OCI-M1 (cell line): ENCODE measurements around the gene GLUD1.
"Not testable (repeated sequence)": the region's sequence is repeated elsewhere in the genome, so short reads cannot be mapped to it uniquely, and the experiment has no call there.

Source experiments
- DNase-seq: peaks from one replicate; lab custom pipeline; 2025; lab: John Stamatoyannopoulos, UW

GLUD1 gene

GRCh38 chr10:87043579-87043978 lies 51.1 kb downstream of the GLUD1 start:
- DNase-seq, result not testable (repeated sequence)

GRCh38 chr10:87038786-87039185 lies 55.9 kb downstream of the GLUD1 start:
- no peak for DNase-seq

GRCh38 chr10:87038286-87038717 lies 56.3 kb downstream of the GLUD1 start:
- no peak for DNase-seq

- no peak for DNase-seq
These were observed 58.0 kb downstream of the GLUD1 start for GRCh38 chr10:87036623-87037022.

- no peak for DNase-seq
These were observed 63.6 kb downstream of the GLUD1 start for GRCh38 chr10:87030912-87031635.

GRCh38 chr10:87030419-87030818 lies 64.2 kb downstream of the GLUD1 start:
- DNase-seq, result not testable (repeated sequence)

- not testable (repeated sequence) for DNase-seq
These were observed 67.7 kb downstream of the GLUD1 start for GRCh38 chr10:87026747-87027508.

- DNase-seq, result peak; percentile 72
These were observed 69.2 kb downstream of the GLUD1 start for GRCh38 chr10:87025285-87025958.

- not testable (repeated sequence) for DNase-seq
These were observed 74.6 kb downstream of the GLUD1 start, which contains the start of gene FAM25A for GRCh38 chr10:87020056-87020455. FAM25A (plus strand) TSS chr10:87020294; CDS start chr10:87020325, 31 bp downstream.

- DNase-seq, result not testable (repeated sequence)
These were observed 75.1 kb downstream of the GLUD1 start for GRCh38 chr10:87019504-87019903.

GRCh38 chr10:87019066-87019465 lies 75.6 kb downstream of the GLUD1 start:
- DNase-seq, result not testable (repeated sequence)

GRCh38 chr10:87018127-87018526 lies 76.5 kb downstream of the GLUD1 start:
- DNase-seq, result not testable (repeated sequence)

GRCh38 chr10:87014986-87015716 lies 79.5 kb downstream of the GLUD1 start:
- DNase-seq, result not testable (repeated sequence)

GRCh38 chr10:87013528-87013927 lies 81.1 kb downstream of the GLUD1 start:
- DNase-seq, result peak; percentile 69

GRCh38 chr10:87009134-87009696 lies 85.4 kb downstream of the GLUD1 start:
- DNase-seq, result not testable (repeated sequence)

- not testable (repeated sequence) for DNase-seq
These were observed 86.3 kb downstream of the GLUD1 start for GRCh38 chr10:87008303-87008702.

GRCh38 chr10:87007674-87008073 lies 87.0 kb downstream of the GLUD1 start:
- DNase-seq, result not testable (repeated sequence)

- DNase-seq, result not testable (repeated sequence)
These were observed 87.5 kb downstream of the GLUD1 start for GRCh38 chr10:87007124-87007523.

- DNase-seq, result no peak
These were observed 94.2 kb downstream of the GLUD1 start for GRCh38 chr10:87000491-87000890.
